NCI-H460 (cell line): Measurements from ENCODE around the gene FA2H. TPM values are rescaled to one million over a fixed set of nuclear protein-coding genes. Genes with fewer than 3 reads are reported as not detected.
"Not testable (repeated sequence)": the region's sequence is repeated elsewhere in the genome, so short reads cannot be mapped to it uniquely, and the experiment has no call there.

Source experiments
- DNase-seq: peaks from one replicate; pipeline ENCODE4 v3.0.0-alpha.2; 2016; ENCODE audit warnings: low read depth; ENCODE audit errors: extremely low read depth
- total RNA-seq: library from RNA; depleted of rRNA; stranded (reverse); fragments of >200 nt; shearing (Covaris generic); gene quantifications from 2 replicates; pipeline ENCODE4 v1.2.3, GENCODE V29; 2014

The FA2H gene
- total RNA-seq, 1 experiment from 2014 or later = 0.45 TPM

DNA sequence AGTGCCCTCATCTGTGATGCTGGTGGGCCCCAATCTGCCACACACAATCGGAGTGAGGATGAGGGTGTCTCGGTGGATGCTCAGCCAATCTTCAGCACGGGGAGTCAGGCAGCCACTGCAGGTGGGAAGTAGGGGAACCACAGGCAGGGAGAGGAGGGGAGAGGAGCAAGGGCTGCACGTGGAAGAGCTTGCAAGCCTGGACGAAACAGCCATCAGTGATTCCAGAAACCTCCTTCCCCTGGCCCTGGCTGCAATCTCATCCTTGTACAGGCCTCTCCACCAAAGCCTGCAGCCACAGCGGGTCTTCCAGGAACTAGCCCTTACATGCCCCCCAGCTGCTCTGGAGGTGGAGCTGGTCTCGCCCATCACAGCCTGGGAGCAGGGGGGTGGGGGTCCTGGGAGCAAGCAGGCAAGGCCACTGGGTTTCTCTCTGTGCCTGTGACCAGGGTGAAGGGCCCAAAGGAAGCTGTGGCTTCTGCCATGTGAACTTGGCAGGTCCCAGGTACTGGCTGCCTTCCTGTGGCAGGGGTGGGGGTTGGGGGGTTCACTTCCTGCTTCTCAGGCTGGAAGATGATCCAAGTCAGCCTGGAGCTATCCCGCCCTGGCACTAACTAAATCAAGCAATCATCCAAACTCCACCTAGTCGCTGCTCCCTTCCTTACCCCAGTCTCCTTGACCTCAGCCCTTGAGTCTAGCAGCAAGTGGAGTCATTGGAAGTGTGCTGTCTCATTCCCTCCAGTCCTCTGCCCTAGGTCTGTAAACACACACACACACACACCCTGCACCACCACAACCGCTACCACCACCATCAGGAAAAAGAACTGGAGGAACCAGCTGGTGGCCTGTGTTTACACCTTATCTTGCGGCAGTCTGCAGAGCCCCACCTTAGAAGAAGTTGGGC, 44.6 kb downstream of the FA2H start:
- DNase-seq = no peak

DNA sequence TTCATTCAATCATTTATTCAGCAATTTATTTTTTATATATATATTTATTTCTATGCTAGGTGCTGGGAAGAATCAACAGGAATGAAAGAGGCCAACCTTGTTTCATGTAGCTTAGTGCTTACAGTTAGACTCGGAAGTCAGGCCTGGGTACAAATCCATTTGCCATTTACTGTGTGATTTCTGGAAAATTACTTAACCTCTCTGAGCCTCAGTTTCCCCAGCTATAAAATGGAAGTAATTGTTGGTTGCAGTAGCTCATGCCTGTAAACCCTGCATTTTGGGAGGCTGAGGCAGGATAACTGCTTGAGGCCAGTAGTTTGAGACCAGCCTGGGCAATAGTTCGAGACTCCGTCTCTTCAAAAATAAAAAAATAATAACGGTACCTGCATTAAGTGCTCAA, 46.7 kb downstream of the FA2H start:
- DNase-seq = no peak

DNA sequence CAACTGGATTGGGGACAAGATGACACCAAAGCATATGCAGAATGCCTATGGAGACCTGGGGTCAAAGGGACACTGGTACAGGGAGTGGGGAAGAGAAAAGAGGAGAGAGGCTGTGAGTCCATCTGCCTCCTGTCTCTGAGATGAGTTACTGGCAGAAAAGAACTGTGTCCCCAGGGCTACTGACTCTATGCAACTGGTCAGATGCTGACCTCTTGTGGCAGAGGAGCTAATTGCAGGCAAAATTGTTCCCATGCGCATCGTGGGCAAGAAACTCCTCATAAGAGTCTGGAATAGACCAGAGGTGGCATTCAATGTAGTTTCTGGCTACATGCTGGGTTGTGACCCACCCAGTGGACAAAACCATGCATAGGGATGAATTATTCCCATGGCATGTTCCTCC, 47.9 kb downstream of the FA2H start:
- DNase-seq = no peak

DNA sequence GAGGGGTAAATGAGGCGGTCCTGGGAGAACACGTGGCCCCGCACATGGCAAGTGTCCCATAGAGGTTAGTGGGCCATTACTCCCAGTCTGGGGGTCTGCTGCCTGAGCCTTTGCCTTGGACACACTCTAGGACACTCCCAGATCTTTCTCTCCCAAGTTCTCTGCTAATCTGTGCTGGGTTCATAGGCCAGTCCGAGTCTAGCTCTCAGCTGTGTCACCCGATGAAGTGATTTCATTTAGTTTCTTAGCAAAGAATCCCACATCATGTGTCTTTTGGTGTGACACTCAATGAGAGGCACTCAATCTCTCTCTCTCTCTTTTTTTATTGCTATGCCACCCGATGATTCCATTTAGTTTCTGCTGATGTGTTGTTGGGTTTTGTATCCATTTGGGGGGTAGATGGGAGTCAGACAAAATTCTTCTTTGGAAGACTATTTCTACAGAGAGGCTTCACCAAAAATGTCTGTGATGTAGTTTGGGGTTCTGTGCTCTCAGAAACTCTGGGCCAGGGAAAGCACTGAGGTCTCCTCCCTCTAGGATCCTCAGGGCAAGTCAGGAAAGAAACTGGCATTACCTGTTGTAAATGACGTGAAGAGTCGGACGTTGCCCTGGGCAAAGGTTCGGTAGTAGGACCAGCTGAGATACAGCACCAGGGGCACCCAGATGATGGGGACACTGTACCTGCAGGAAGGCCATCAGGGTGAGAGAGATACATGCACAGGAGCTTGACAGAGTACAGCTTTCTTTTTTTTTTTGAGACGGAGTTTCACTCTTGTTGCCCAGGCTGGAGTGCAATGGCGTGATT, 48.8 kb downstream of the FA2H start:
- DNase-seq = no peak

DNA sequence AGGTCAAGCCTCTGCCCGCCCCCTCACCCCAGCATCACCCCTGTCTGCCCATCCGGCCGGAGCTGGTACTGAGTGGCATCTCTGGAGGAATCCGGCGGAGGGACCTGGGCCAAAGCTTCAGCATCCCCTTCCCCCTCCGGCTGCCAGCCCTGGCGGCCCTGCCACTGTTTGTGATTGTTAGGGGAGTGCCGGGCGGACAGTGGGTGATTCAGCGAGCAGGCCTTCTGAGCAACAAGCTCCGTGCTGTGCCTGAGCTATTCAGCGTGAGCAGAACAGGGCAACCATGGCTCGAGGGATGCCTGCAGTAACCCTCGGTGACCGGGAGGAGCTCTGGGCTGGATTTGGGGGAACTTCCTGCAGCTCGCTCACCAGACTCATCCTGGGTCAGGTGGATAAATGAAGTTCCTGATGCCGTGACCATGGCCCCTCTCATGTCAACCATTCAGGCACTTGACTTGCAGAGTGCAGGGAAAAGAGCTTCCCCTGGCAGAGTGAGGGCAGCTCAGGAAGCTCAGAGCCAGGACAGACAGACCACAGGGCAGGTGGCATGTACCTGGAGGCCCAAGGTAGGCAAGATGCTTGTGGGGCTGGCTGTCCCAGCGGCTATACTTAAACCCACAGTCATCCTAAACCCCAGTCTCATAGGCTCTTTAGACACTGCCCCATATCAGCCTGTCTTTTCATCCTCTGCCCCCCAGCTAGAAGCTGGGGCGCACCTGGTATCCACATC, 49.6 kb downstream of the FA2H start:
- peak; percentile 38 for DNase-seq

DNA sequence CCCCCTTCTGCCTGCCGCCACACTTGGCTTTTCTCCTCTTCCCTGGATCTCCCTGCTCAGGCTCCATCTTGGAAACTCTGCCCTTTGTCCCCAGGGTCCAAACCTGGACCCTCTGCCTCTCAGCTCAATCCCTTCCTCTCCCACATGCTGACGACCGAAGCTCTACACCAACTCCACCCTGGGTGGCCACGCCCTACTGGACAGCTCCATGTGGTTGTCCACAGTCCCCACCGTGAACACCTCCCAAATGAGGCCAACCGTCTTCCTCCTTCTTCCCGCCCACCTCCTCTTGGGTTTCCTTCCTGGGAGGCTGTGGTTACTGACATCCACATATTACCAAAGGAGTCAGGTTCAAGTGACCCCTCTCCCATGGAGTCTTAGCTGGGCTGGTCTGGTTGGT, 51.4 kb downstream of the FA2H start:
- DNase-seq = no peak

DNA sequence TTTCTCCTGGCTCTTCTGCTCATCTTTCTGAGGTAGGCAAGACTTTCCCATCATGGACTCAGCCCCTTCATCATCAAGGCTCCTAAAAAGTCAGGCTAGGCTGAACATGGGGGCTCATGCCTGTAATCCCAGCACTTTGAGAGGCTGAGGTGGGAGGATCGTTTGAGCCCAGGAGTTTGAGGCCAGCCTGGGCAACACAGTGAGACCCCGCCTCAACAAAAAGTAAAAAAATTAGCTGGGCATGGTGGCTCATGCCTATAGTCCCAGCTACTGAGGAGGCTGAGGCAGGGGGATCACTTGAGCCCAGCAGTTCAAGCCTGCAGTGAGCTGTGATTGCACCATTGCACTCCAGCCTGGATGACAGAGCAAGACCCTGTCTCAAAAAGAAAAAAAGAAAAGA, 52.5 kb downstream of the FA2H start:
- not testable (repeated sequence) for DNase-seq

DNA sequence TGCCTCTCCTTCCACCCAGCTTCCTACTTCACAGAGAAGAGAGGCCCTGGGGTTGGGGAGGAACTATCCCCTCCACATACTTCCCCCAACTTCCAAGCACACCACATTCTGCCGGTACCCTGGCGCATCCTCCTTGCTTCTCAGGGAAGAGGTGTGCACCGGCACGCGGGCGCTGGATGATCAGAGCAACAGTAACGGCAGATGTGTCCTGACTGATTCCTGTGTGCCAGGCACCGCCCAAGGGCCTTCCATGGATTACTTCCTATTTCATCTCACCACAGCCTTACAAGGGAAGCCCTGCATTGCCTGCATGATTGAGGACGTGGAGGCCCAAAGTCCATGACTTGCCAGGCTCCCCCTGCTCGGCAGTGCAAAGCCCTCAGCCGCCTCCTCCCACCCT, 52.9 kb downstream of the FA2H start:
- no peak for DNase-seq

DNA sequence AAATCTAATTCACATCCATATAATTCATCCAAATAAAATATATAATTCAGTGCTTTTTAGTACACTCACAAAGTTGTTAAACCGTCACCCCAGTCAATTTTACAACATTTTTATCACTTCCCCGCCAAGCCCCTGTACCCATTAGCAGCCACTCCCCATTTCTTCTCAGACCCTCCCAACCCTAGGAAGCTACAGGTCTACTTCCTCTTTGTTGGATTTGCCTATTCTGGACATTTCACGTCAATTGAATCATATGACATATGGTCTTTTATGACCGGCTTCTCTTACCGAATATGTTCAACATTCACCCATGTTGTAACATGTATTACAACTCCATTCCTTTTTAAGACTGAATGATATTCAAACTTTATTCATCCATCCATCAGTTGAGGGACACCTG, 54.0 kb downstream of the FA2H start:
- no peak for DNase-seq

DNA sequence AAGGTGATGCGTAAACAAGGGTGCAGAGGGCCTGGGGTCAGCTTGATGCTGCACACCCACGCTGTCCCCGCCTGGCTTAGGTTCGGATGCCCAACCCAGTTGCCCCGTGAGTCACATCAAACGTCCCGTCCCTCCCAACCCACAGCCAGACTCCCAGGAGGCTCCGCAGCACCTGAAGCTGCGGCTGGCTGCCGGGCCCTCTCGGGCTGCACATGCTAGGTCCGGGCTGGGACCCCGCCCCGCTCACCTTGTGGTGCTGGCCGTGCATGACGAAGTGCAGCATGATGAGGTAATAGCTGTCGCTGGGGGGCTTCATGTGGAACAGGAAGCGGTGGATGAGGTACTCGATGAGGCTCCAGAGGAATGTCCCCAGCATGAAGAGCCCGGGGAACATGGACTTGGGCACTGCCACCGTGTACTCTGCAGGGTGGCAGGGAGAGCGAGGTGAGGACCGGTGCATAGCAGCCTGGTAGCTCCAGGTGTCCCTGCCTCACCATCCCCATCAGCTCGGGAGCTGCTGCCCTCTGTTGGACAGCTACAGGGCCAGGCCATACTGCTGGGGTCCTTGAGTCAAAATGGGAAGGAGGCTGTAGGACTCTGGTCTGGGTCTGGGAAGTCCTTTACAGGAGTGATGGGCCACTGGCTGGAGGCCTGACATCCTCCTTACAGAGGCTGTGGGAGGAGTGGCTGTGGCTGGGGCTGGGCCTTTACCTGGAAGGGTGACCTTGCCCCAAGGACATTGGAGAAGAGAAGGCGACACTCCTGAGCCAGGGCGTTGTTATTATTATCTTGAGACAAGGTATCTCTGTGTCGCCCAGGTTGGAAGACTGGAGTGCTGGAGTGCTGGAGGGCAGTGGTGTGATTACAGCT, 55.6 kb downstream of the FA2H start:
- DNase-seq = no peak

DNA sequence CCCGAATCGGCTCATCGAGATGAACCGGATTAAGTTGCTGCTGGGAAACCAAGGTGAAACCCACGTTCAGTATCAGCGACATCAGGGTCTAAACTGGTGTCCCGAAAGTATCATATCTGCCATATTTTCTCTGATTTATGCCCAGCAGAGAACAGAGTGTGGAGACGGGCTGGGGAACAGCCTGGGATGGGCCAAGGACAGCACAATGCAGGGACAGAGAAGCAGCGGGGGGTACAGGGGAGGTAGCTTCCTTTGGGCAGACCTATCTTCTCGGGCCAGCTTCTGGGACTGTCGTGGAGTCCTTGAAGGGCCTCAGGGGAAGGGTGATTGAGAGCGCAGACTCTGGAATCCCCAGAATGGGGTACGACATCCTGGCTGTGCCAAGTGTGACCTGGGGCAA, 56.5 kb downstream of the FA2H start:
- DNase-seq = no peak

DNA sequence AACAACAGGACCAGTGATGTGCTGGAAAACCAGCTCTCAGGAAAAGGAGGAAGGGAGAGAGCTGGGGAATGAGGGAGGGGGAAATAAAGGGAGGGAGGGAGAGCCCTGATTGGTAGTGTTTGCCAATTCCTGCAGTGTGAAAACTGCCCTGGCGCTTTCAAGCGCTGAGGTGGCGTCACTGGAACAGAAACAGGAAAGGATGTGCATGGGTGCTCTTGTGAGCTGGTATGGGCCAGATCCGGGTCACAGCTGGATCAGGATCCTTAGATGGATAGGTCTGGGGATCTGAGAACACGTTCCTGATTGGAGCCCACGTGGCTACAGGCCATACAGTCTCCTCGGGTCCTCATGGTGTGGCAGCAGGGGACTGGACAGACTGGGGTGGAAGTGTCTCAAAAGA, 57.3 kb downstream of the FA2H start:
- DNase-seq = no peak

DNA sequence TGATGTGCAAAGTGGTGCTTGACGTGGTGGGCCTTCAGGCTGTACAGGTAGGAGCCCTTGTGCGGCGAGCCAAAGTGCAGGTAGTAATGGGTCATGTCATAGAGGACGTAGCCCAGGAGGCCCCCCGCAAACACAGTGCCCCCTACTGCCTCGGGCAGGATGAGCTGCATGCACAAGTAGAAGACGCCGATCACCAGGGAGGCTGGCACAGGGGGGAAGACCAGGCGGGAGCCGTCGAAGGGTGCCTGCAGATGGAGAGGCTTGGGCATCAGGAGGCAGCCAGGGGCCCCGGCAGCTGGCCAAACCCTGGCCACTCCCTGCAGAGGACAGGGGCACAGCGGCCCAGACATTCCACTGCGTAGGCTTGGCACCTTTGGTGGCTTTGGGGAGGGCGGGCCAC, 58.3 kb downstream of the FA2H start:
- DNase-seq = no peak

DNA sequence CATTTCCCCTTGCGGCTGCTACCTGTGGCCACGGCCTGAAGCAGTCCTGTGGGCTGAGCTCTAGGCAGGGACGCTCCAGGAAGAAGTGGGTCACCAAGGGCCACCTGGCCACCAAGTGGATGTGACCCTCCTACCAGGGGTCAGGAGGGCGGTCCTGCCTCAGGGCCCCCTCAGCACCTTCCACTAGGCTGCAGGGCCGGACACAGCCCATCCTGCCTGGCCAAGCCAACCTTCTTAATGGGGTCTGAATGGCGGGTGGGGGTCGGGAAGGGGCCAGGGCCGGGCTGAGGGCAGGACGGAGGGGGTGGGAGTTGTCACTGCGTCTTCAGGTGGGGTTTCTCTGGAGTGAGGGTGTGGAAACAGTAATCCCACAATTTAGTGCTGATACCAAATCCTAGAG, 60.7 kb downstream of the FA2H start:
- no peak for DNase-seq

DNA sequence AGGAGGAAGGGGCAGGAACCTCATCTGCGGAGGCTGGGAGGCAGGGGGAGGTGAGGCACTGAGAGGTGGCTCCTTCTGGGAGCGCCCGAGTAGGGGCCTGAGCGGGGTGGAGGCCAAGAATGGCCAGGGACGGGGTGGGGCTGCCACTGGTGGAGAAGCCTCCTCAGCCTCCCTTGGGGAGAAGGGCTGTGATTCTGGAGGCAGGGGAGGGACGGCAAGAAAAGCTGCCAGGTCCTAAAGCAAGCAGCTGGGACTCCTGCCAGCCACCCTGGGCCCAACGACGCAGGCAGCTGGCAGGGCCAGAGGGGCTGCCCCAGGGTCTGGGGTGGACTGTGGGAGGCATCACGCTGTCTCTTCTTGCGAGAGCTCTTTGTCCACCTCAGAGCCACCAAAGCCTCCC, 61.3 kb downstream of the FA2H start:
- no peak for DNase-seq

DNA sequence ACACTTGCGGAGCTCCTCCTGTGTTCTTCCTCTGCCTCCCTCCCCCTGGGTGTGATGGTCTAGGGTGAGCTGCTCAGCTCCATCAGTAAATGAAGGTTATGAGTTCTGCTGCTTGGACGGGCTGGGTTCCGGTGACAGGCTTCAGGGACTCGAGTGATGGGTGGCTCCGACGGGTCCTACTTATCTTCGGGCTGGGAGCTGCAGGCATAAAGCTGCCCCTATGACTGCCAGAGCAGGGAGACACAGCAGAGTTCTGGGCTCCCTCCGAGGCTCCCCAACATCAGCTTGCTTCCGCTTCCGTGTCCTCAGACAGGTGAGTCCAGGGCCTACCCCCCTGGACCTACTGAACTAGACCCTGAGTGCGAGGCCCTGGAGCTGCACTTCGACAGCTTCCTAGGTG, 62.7 kb downstream of the FA2H start:
- DNase-seq = no peak

DNA sequence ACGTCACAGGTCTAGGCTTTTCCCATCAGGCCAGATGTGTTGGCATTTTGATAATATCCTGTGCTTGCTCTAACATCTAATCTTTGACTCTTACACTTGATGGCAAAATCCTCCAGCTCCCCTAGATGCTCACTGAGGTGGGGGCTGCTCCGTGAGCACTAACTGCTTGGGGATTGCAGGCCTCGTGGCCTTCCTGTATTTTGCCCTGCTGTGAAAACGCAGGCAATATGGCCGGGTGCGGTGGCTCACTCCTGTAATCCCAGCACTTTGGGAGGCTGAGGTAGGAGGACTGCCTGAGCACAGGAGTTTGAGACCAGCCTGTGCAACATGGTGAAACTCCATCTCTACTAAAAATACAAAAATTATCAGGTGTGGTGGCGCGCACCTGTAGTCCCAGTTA, 64.2 kb downstream of the FA2H start:
- DNase-seq = no peak

DNA sequence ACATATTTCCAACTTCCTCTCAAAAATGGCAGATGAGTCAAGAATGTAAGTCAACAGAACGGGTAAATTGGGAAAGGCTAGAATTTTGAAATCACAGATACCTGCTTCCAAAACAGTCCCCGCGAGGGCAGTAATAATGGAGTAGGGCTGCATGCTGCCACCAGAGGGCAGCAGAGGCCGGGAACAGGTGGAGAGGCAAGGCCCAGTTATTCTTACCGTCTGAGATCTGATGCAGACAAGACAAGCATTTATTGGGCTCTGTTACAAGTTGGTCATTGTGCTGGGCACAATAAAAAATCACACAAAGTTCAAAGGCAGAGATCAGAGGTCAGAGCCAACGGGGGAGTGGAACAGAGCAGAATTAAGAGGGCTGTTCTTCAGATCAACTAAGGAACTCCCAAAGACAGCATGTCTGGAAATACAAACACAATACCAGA, 65.2 kb downstream of the FA2H start:
- peak; percentile 70 for DNase-seq

DNA sequence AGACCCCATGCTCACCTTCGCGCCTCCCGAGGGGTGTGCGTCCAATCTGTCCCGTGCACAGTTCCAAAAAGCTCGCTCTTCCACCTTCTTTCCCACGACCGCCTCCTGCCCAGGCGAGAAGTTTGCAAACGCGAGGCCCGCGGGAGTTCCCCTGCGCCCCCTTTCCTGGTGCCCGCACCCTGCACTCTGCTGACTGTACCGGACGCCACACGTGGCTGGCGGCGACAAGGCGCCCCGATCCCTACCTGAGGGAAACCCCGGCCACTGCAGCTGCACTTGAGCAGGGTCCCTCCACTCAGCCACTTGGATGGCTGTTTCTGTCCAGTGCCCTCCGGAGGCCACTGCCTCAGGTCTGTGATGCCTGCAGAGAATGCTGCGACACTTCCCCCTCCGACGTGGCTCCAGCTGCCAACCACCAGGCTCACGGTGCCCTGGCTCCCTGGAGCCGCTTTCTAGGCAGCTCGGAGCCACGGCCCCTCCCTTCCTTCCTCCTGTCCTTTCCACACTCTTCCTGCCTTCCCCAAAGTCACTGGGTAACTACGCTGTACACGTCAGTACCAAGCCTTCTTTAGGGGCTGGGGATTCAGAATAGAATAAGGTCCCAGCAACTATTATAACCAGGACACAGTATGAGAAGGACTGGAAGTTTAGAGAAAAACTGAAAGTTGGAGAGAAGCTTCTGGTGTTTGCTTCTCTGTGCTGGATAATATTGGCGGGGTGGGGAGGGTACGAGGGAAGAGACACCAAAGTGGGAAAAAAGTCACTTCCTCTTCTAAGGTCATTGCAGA, 74.0 kb downstream of the FA2H start, which contains the start of gene MLKL:
TSS of gene MLKL (minus strand) at position 425 of the 788 bp plus-strand sequence. CDS start 5,105 bp downstream, outside the sequence.
- DNase-seq = peak; percentile 54
